SU-DHL-6 (cell line): ENCODE results near the gene BTN3A1.
"Not testable (repeated sequence)": the region's sequence is repeated elsewhere in the genome, so short reads cannot be mapped to it uniquely, and the experiment has no call there.

Source experiments
- H2AFZ ChIP-seq: fragments of 200-600 bp; sonication (generic); 2 replicates; pipeline ENCODE4 v1.6.1; 2014; ENCODE audit warnings: low read depth, mild to moderate bottlenecking, moderate library complexity, mixed read lengths, antibody characterized with exemption, low read length; ENCODE audit not compliant: severe bottlenecking
- H3F3A ChIP-seq: fragments of 200-600 bp; shearing (Covaris generic); 2 replicates; pipeline ENCODE4 v1.6.0; 2016; ENCODE audit warnings: antibody characterized with exemption, mild to moderate bottlenecking; ENCODE audit not compliant: insufficient read depth
- H3K27ac ChIP-seq: fragments of 200-600 bp; sonication (generic); 2 replicates; pipeline ENCODE4 v1.5.1; 2016; ENCODE audit warnings: low read depth, mild to moderate bottlenecking, low read length, moderate library complexity, mixed read lengths
- H3K27me3 ChIP-seq: fragments of 200-600 bp; sonication (generic), shearing (Covaris generic); 2 replicates; pipeline ENCODE4 v1.6.0; 2014; ENCODE audit warnings: mild to moderate bottlenecking, low read length
- H3K36me3 ChIP-seq: fragments of 200-600 bp; sonication (generic); 2 replicates; pipeline ENCODE4 v1.6.1; 2014; ENCODE audit warnings: mild to moderate bottlenecking, low read length, mixed read lengths
- H3K4me2 ChIP-seq: fragments of 300-600, 200-600 bp; shearing (Covaris generic), sonication (generic); 2 replicates; pipeline ENCODE4 v1.6.0; 2014; ENCODE audit warnings: low read length, low read depth, mild to moderate bottlenecking; ENCODE audit not compliant: poor library complexity, severe bottlenecking
- H3K4me3 ChIP-seq: fragments of 200-600 bp; sonication (generic); 2 replicates; pipeline ENCODE4 v1.5.1; 2014; ENCODE audit warnings: antibody characterized with exemption, low read length, mild to moderate bottlenecking, mixed read lengths; ENCODE audit not compliant: insufficient read depth, poor library complexity, severe bottlenecking
- H3K79me2 ChIP-seq: fragments of 200-600 bp; sonication (generic); 2 replicates; pipeline ENCODE4 v1.6.1; 2014; ENCODE audit warnings: mild to moderate bottlenecking, low read length, moderate library complexity; ENCODE audit not compliant: insufficient read depth
- H3K9ac ChIP-seq: fragments of 200-600 bp; sonication (generic); 2 replicates; pipeline ENCODE4 v1.7.0; 2014; ENCODE audit warnings: mild to moderate bottlenecking, low read length
- H3K9me2 ChIP-seq: fragments of 200-600 bp; sonication (generic); replicated peaks from 2 replicates; pipeline ENCODE4 v1.6.1; 2014; ENCODE audit warnings: low read length; ENCODE audit not compliant: insufficient read depth
- H3K9me3 ChIP-seq: fragments of 200-600 bp; sonication (generic); 2 replicates; pipeline ENCODE4 v1.6.1; 2014; ENCODE audit warnings: low read length, mixed read lengths; ENCODE audit not compliant: insufficient read depth
- H4K20me1 ChIP-seq: fragments of 200-600 bp; sonication (generic); 2 replicates; pipeline ENCODE4 v1.6.1; 2014; ENCODE audit warnings: low read depth, mild to moderate bottlenecking, antibody characterized with exemption, low read length, moderate library complexity, mixed read lengths
- CTCF ChIP-seq: fragments of 200-600 bp; sonication (generic); IDR thresholded peaks from one replicate; pipeline ENCODE4 v1.5.1; 2017; ENCODE audit warnings: antibody characterized with exemption, mild to moderate bottlenecking, low read length, moderate library complexity; ENCODE audit not compliant: insufficient read depth, poor library complexity, severe bottlenecking
- EZH2phosphoT487 ChIP-seq: fragments of 200-600 bp; sonication (generic), shearing (Covaris generic); conservative IDR thresholded peaks from 2 replicates; pipeline ENCODE4 v1.6.1; 2018; ENCODE audit warnings: mild to moderate bottlenecking, antibody characterized with exemption, low read length, moderate library complexity, mixed read lengths

BTN3A1 gene

DNA sequence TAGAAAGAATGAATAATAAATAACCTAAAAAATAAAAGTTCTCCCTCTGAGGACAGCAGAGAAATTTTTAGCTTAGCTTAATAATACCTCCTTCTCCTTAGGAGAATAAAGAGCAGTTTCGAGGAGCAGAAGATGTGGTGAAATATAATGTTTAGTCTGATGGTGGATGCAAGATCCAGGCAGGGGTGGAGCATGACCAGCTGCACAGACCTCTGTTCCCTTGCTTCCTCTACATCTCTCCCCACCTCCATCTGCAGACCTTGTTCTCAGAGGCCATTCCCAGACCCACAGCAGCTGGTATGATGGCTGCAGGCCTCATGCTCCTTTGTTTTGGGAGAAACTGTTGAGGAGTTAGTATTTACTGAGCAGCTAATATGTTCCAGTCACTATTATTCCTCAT lies 35.6 kb upstream of the BTN3A1 start:
- H3K79me2 ChIP-seq = no peaks in the 10 kb centered on the region
- H3K9ac ChIP-seq = no peak overlapping the region; the same call in 1 of the 2 replicates

DNA sequence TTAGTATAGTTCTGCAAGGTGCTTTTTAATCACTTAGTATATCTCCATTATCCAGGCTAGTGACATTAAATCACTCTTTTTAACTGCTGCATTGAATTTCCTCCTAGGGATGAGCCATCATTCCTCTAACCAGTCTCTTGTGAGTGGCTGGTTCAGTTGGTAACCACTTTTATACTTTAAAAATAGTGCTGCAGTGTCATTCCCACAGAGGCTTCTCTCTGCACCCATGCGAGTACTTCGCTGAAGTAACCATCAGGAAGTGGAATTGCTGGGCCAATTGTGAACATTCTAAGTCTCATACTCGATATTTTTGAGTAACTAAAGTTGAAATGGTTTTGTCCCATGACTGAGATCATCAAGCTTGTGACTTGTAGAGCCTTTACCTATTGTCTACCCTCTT lies 35.0 kb upstream of the BTN3A1 start:
- H3K4me3 ChIP-seq = no peak overlapping the region
- H3K9ac ChIP-seq = no peak overlapping the region
- H3K9me3 ChIP-seq = no peaks in the 10 kb centered on the region

More for the DNA sequence above, 35.6 kb upstream of the BTN3A1 start:
- Histone ChIP-seq H3K36me3 (no peaks in the 10 kb centered on the region), H4K20me1 (no peaks in the 10 kb centered on the region), H3K27me3 (no peaks in the 10 kb centered on the region), H3F3A (no peaks in the 10 kb centered on the region; the same call in 1 of the 2 replicates), H3K27ac (no peak overlapping the region), H3K4me3 (peak overlapping the region; percentile 78), H3K4me2 (peak overlapping the region; percentile 77), H3K9me2 (no peaks in the 10 kb centered on the region), H2AFZ (no peak overlapping the region), H3K9me3 (no peaks in the 10 kb centered on the region)
- TF ChIP-seq EZH2phosphoT487 = no peak
- no peak for TF ChIP-seq CTCF

DNA sequence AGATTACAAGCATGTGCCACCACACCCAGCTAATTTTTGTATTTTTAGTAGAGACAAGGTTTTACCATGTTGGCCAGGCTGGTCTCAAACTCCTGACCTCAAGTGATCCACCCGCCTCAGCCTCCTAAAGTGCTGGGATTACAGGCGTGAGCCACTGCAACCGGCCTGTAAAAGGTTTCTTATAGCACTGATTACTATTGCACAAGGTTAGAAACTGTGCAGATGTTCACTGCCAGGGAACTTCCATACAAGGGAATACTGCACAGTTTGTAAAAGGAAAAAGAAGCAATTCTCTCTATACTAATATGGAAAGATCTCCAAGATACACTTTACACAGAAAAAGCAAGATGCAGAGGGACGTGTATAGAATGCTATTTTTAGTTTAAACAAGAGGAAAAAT lies 30.3 kb upstream of the BTN3A1 start:
- not testable (repeated sequence) for H3F3A ChIP-seq, H3K27ac ChIP-seq, H3K4me3 ChIP-seq, H3K27me3 ChIP-seq, H3K4me2 ChIP-seq, H3K9me2 ChIP-seq, H3K79me2 ChIP-seq, H3K9me3 ChIP-seq, H3K9ac ChIP-seq, H2AFZ ChIP-seq, H3K36me3 ChIP-seq, H4K20me1 ChIP-seq

More for the DNA sequence above, 35.0 kb upstream of the BTN3A1 start:
- Histone ChIP-seq H3K79me2 (no peaks in the 10 kb centered on the region), H3K36me3 (no peaks in the 10 kb centered on the region), H4K20me1 (no peaks in the 10 kb centered on the region), H3K27me3 (no peaks in the 10 kb centered on the region), H3F3A (no peaks in the 10 kb centered on the region; the same call in 1 of the 2 replicates), H3K9me2 (no peaks in the 10 kb centered on the region), H2AFZ (no peak overlapping the region), H3K4me2 (peak overlapping the region; percentile 77), H3K27ac (no peak overlapping the region)
- TF ChIP-seq CTCF = no peak
- no peak for TF ChIP-seq EZH2phosphoT487

DNA sequence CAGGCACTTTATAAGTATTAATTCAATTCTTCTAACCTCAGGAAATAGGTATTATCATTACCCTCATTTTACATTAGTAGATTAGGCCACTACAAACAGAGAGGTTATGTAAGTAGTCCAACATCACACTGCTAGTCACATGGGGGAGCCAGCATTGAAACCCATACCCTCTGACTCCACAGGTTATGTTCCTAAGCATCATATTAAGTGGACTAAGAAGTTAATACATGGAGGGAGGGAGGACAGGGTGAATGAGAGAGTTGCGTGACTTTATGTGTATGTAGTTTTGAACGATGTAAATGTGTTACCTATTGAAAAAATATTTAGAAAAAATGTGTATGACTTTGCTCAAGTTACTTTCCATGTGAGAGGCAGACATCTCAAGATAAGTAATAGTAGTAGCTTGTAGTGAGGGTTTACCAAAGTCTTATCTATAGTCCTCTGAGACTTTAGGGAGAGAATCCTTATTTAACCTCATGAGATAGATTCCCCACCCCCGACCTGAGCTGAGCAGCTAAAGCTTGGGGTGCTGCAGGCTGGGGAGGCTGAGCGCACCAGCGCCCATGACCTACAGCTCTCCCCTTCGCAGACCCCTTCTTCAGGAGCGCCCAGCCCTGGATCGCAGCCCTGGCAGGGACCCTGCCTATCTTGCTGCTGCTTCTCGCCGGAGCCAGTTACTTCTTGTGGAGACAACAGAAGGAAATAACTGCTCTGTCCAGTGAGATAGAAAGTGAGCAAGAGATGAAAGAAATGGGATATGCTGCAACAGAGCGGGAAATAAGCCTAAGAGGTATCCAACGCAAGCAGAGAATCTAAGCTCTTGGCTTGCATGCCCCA lies 29.5 kb upstream of the BTN3A1 start:
- no peaks in the 10 kb centered on the region for H3K9me2 ChIP-seq
- H3K4me3 ChIP-seq = no peak overlapping the region
- no peaks in the 10 kb centered on the region for H4K20me1 ChIP-seq
- no peak overlapping the region for H2AFZ ChIP-seq
- no peaks in the 10 kb centered on the region for H3K27me3 ChIP-seq
- H3K4me2 ChIP-seq = no peak overlapping the region
- TF ChIP-seq CTCF (no peak), EZH2phosphoT487 (no peak)
- H3F3A ChIP-seq = no peaks in the 10 kb centered on the region
- no peaks in the 10 kb centered on the region for H3K36me3 ChIP-seq
- H3K9ac ChIP-seq = no peak overlapping the region
- H3K79me2 ChIP-seq = no peaks in the 10 kb centered on the region
- H3K9me3 ChIP-seq = no peaks in the 10 kb centered on the region
- H3K27ac ChIP-seq = no peak overlapping the region
